Keratinocyte (primary cell): ENCODE measurements around the gene ZNF141. TPM values are rescaled to one million over a fixed set of nuclear protein-coding genes. Genes with fewer than 3 reads are reported as not detected.
"Not testable (repeated sequence)": the region's sequence is repeated elsewhere in the genome, so short reads cannot be mapped to it uniquely, and the experiment has no call there.

Source experiments
- DNase-seq: peaks from one replicate; pipeline ENCODE4 v3.0.0-alpha.2; 2011; ENCODE audit warnings: low read depth, missing footprints, low spot score
- FAIRE-seq: peaks from 2 replicates; lab custom pipeline; 2011; peaks lifted over from hg19 to GRCh38; lab: Jason Lieb, UNC
- H2AFZ ChIP-seq: 2 replicates; pipeline ENCODE4 v1.6.0; 2012; ENCODE audit warnings: low read length, control low read depth, inconsistent platforms; ENCODE audit not compliant: control insufficient read depth
- H3K27ac ChIP-seq: 2 replicates; pipeline ENCODE4 v1.5.1; 2011; ENCODE audit warnings: low read length; ENCODE audit not compliant: control insufficient read depth, insufficient read depth
- H3K27me3 ChIP-seq: 3 replicates; pipeline ENCODE4 v1.6.0; 2011; ENCODE audit warnings: low read length; ENCODE audit not compliant: control insufficient read depth, insufficient read depth; ENCODE audit errors: extremely low read depth
- H3K36me3 ChIP-seq, 2 experiments: 2 replicates in 1 of 2; 3 replicates in 1 of 2; pipeline ENCODE4 v1.5.1; 2011; ENCODE audit warnings: low read length in 2 of 2, mild to moderate bottlenecking in 1 of 2; ENCODE audit not compliant: control insufficient read depth in 2 of 2, insufficient read depth in 2 of 2; ENCODE audit errors: extremely low read depth in 1 of 2
- H3K4me1 ChIP-seq: 3 replicates; pipeline ENCODE4 v1.5.1; 2011; ENCODE audit warnings: low read length; ENCODE audit not compliant: control insufficient read depth, insufficient read depth; ENCODE audit errors: extremely low read depth
- H3K4me2 ChIP-seq: 3 replicates; pipeline ENCODE4 v1.6.0; 2011; ENCODE audit warnings: low read depth, low read length; ENCODE audit not compliant: control insufficient read depth, insufficient read depth; ENCODE audit errors: extremely low read depth
- H3K4me3 ChIP-seq, 3 experiments: fragments of 200-600 bp in 1 of 3; sonication (generic) in 1 of 3; 2 replicates in 2 of 3; 3 replicates in 1 of 3; pipeline ENCODE4 v1.5.1; 2011 to 2016; ENCODE audit warnings: low read length in 3 of 3, mild to moderate bottlenecking in 3 of 3, control low read depth in 2 of 3, inconsistent platforms in 1 of 3, low read depth in 1 of 3, mixed read lengths in 1 of 3, mixed run types in 1 of 3, moderate library complexity in 1 of 3; ENCODE audit not compliant: control insufficient read depth in 2 of 3, insufficient read depth in 2 of 3; ENCODE audit errors: extremely low read depth in 1 of 3
- H3K79me2 ChIP-seq: 2 replicates; pipeline ENCODE4 v1.6.0; 2012; ENCODE audit warnings: low read length; ENCODE audit not compliant: control insufficient read depth, insufficient read depth
- H3K9ac ChIP-seq: 3 replicates; pipeline ENCODE4 v1.6.0; 2011; ENCODE audit warnings: low read length; ENCODE audit not compliant: control insufficient read depth, insufficient read depth; ENCODE audit errors: extremely low read depth
- H3K9me1 ChIP-seq: 3 replicates; pipeline ENCODE4 v1.6.0; 2011; ENCODE audit warnings: low read length; ENCODE audit not compliant: control insufficient read depth, insufficient read depth; ENCODE audit errors: extremely low read depth
- H3K9me3 ChIP-seq: 2 replicates; pipeline ENCODE4 v1.5.1; 2012; ENCODE audit warnings: low read depth, low read length; ENCODE audit not compliant: control insufficient read depth
- H4K20me1 ChIP-seq: 3 replicates; pipeline ENCODE4 v1.6.0; 2011; ENCODE audit warnings: low read length; ENCODE audit not compliant: control insufficient read depth, insufficient read depth; ENCODE audit errors: extremely low read depth
- CTCF ChIP-seq, 3 experiments: IDR thresholded peaks in 1 of 3; conservative IDR thresholded peaks in 1 of 3; optimal IDR thresholded peaks in 1 of 3; 2 replicates in 2 of 3; 3 replicates in 1 of 3; pipeline versions ENCODE3 to v1.5.1; 2011; ENCODE audit warnings: low read length in 3 of 3, mild to moderate bottlenecking in 3 of 3, moderate library complexity in 2 of 3, control low read depth in 1 of 3, inconsistent platforms in 1 of 3; ENCODE audit not compliant: insufficient read depth in 2 of 3; ENCODE audit errors: extremely low read depth in 1 of 3
- EZH2 ChIP-seq: IDR thresholded peaks from one replicate; pipeline ENCODE4 v1.6.1; 2012; ENCODE audit warnings: inconsistent platforms, mild to moderate bottlenecking, low read length, moderate library complexity
- dilution Hi-C: fragments of 300-500 bp; cut with MboI; formaldehyde crosslinking; loops from one replicate; pipeline ENCODE4 v1.7.0; 2020; ENCODE audit warnings: low sequenced_read_pairs; ENCODE audit not compliant: extremely low pct_ligation_motif_present
- polyA plus RNA-seq, 5 experiments: library from polyadenylated mRNA; depleted of rRNA in 3 of 5; stranded (reverse) in 3 of 5; stranded (forward) in 1 of 5; unstranded in 1 of 5; fragments of >200 nt; gene quantifications; 1 replicate in 1 of 5; 2 replicates in 3 of 5; 3 replicates in 1 of 5; pipeline versions ENCODE4 v1.2.1 to v1.2.3, GENCODE V29; 2011 to 2012; ENCODE audit warnings: missing spikeins in 2 of 5, low read depth in 1 of 5, low replicate concordance in 1 of 5

ZNF141 gene
- polyA plus RNA-seq, 1 donor (not counting 4 experiments of a cell fraction or from before 2014, with no cell fraction given), result 3.7 TPM

DNA sequence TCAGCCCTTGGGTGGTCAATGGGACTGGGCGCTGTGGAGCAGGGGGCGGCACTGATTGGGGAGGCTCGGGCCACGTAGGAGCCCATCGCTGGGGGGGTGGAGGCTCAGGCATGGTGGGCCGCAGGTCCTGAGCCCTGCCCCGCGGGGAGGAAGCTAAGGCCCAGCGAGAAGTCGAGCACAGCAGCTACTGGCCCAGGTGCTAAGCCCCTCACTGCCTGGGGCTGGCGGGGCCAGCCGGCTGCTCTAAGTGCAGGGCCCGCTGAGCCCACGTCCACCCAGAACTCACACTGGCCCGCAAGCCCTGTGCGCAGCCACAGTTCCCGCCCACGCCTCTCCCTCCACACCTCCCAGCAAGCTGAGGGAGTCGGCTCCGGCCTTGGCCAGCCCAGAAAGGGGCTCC lies 66.4 kb downstream of the ZNF141 start:
- H4K20me1 ChIP-seq, result no peaks in the 10 kb centered on the region
- H3K9ac ChIP-seq, result no peak overlapping the region
- H3K36me3 ChIP-seq, result no peaks in the 10 kb centered on the region
- dilution Hi-C loops, result no loop called here
- H3K4me2 ChIP-seq, result no peak overlapping the region
- FAIRE-seq (no peak), DNase-seq (no peak)
- H3K27me3 ChIP-seq, result no peaks in the 10 kb centered on the region
- TF ChIP-seq EZH2 (no peak), CTCF (optimal IDR thresholded peaks at IDR 0.05 in 1 of 3, IDR thresholded peaks at IDR 0.05 in 1 of 3, conservative IDR thresholded peaks at IDR 0.05 in 1 of 3; ENCODE audit: extremely low read depth in 1 of 3, insufficient read depth in 2 of 3, low read length in 3 of 3) (no peak)
- no peaks in the 10 kb centered on the region for H3K79me2 ChIP-seq
- no peak overlapping the region for H3K27ac ChIP-seq
- H2AFZ ChIP-seq, result no peak overlapping the region
- no peaks in the 10 kb centered on the region for H3K4me1 ChIP-seq
- no peak overlapping the region for H3K4me3 ChIP-seq
- peaks cover 8% of the 10 kb centered on the region for H3K9me3 ChIP-seq
- H3K9me1 ChIP-seq, result no peaks in the 10 kb centered on the region

DNA sequence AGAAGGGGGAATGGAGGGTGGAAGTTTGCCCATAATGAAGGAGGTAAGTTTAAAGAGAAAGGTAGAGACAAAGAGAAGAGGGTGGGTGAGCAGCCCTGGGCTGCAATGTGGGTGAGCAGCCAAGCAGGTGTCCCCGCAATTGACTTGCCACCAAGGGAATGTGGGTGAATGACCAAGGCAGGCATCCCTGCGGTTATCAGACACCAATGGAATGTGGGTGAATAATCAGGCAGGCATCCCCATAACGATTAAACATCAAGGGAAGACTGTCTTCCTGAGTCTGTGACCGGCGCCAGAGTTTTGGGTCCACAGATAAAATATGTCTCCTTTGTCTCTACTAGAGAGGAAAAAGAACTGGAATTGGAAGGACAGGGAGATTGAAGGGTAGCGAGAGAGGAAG lies 70.7 kb downstream of the ZNF141 start:
- H4K20me1 ChIP-seq, H2AFZ ChIP-seq, dilution Hi-C loops, H3K9me1 ChIP-seq, DNase-seq, FAIRE-seq, H3K27me3 ChIP-seq, H3K9ac ChIP-seq, H3K4me2 ChIP-seq, H3K9me3 ChIP-seq, H3K4me3 ChIP-seq, H3K4me1 ChIP-seq, H3K79me2 ChIP-seq, H3K36me3 ChIP-seq, H3K27ac ChIP-seq: not testable (repeated sequence)

GRCh38 chr4:422587-422986 lies 85.0 kb downstream of the ZNF141 start:
- H3K9me1 ChIP-seq, result no peaks in the 10 kb centered on the region
- no peaks in the 10 kb centered on the region for H4K20me1 ChIP-seq
- H2AFZ ChIP-seq, result no peak overlapping the region
- H3K9me3 ChIP-seq, result peaks cover 23% of the 10 kb centered on the region
- no peak overlapping the region for H3K27ac ChIP-seq
- FAIRE-seq, result no peak
- H3K27me3 ChIP-seq, result no peaks in the 10 kb centered on the region
- no peak overlapping the region for H3K4me2 ChIP-seq
- no peak overlapping the region for H3K9ac ChIP-seq
- dilution Hi-C loops, result no loop called here
- H3K4me1 ChIP-seq, result no peaks in the 10 kb centered on the region
- no peak for DNase-seq
- peaks cover 0 to 2% of the 10 kb centered on the region in 2 experiments for H3K36me3 ChIP-seq
- no peaks in the 10 kb centered on the region for H3K79me2 ChIP-seq
- TF ChIP-seq EZH2 (no peak), CTCF (optimal IDR thresholded peaks at IDR 0.05 in 1 of 3, IDR thresholded peaks at IDR 0.05 in 1 of 3, conservative IDR thresholded peaks at IDR 0.05 in 1 of 3; ENCODE audit: extremely low read depth in 1 of 3, insufficient read depth in 2 of 3, low read length in 3 of 3) (no peak)
- no peak overlapping the region for H3K4me3 ChIP-seq
